ENCODE data around the gene EXOC7.

The EXOC7 gene

GRCh38 chr17:76119409-76120371 lies 16.1 kb upstream of the EXOC7 start:
- DNase-seq: no peak

- DNase-seq: no peak
Observed at GRCh38 chr17:76115138-76115754, 11.7 kb upstream of the EXOC7 start.

GRCh38 chr17:76111956-76112355 lies 8.4 kb upstream of the EXOC7 start:
- no peak for DNase-seq

- no peak for DNase-seq
Observed at GRCh38 chr17:76107509-76107908, 3.9 kb upstream of the EXOC7 start.

- no peak for DNase-seq
Observed at GRCh38 chr17:76106703-76107102, 3.1 kb upstream of the EXOC7 start.

GRCh38 chr17:76104896-76105231 lies 1.3 kb upstream of the EXOC7 start:
- DNase-seq: no peak

GRCh38 chr17:76104140-76104895 lies 731 bp upstream of the EXOC7 start:
- DNase-seq: no peak

GRCh38 chr17:76102944-76103273 lies 678 bp downstream of the EXOC7 start:
- DNase-seq: no peak

GRCh38 chr17:76097716-76098295 lies 5.8 kb downstream of the EXOC7 start:
- no peak for DNase-seq

- DNase-seq: no peak
Observed at GRCh38 chr17:76095943-76096342, 7.6 kb downstream of the EXOC7 start.

- DNase-seq: no peak
Observed at GRCh38 chr17:76094046-76094445, 9.5 kb downstream of the EXOC7 start.

- no peak for DNase-seq
Observed at GRCh38 chr17:76092526-76093413, 10.8 kb downstream of the EXOC7 start.

- no peak for DNase-seq
Observed at GRCh38 chr17:76091526-76092286, 11.9 kb downstream of the EXOC7 start.

GRCh38 chr17:76090517-76091129 lies 13.0 kb downstream of the EXOC7 start:
- DNase-seq: no peak

- no peak for DNase-seq
Observed at GRCh38 chr17:76089680-76090516, 13.7 kb downstream of the EXOC7 start.

- DNase-seq: no peak
Observed at GRCh38 chr17:76088868-76089576, 14.6 kb downstream of the EXOC7 start.

GRCh38 chr17:76088041-76088867 lies 15.3 kb downstream of the EXOC7 start:
- no peak for DNase-seq

GRCh38 chr17:76087531-76087930 lies 16.1 kb downstream of the EXOC7 start:
- no peak for DNase-seq

- no peak for DNase-seq
Observed at GRCh38 chr17:76086384-76086783, 17.2 kb downstream of the EXOC7 start.

Measured in amniotic stem cell (primary cell).